MM.1S (cell line): ENCODE measurements around the gene SLC35E4.
A peak's percentile ranks its signal among the peaks of the same experiment; 100 is the strongest.

ENCODE experiments used
- DNase-seq: peaks from one replicate; pipeline ENCODE4 v3.0.0-alpha.2; 2015
- H2AFZ ChIP-seq: fragments of 300-600 bp; sonication (generic); 2 replicates; pipeline ENCODE4 v1.6.0; 2016; ENCODE audit warnings: antibody characterized with exemption, low read length
- H3F3A ChIP-seq: fragments of 300-600 bp; sonication (generic); 2 replicates; pipeline ENCODE4 v1.6.1; 2016; ENCODE audit warnings: mild to moderate bottlenecking, antibody characterized with exemption, low read length, moderate library complexity, mixed read lengths; ENCODE audit not compliant: insufficient read depth
- H3K27ac ChIP-seq: fragments of 300-600 bp; sonication (generic); 2 replicates; pipeline ENCODE4 v1.5.1; 2016; ENCODE audit warnings: mild to moderate bottlenecking, low read length
- H3K27me3 ChIP-seq: fragments of 300-600 bp; sonication (generic); replicated peaks from 2 replicates; pipeline ENCODE4 v1.6.0; 2016; ENCODE audit warnings: low read length; ENCODE audit not compliant: insufficient read depth
- H3K36me3 ChIP-seq: fragments of 300-600 bp; sonication (generic); replicated peaks from 2 replicates; pipeline ENCODE4 v1.6.1; 2016; ENCODE audit warnings: mild to moderate bottlenecking, low read length, mixed read lengths; ENCODE audit not compliant: insufficient read depth
- H3K4me1 ChIP-seq: fragments of 300-600 bp; sonication (generic); 2 replicates; pipeline ENCODE4 v1.6.1; 2016; ENCODE audit warnings: low read length, mixed read lengths
- H3K4me2 ChIP-seq: fragments of 300-600 bp; sonication (generic); 2 replicates; pipeline ENCODE4 v1.6.0; 2016; ENCODE audit warnings: low read depth, low read length
- H3K4me3 ChIP-seq: fragments of 300-600 bp; sonication (generic); 2 replicates; pipeline ENCODE4 v1.5.1; 2016; ENCODE audit warnings: low read length, mixed read lengths
- H3K79me2 ChIP-seq: fragments of 300-600 bp; sonication (generic); 2 replicates; pipeline ENCODE4 v1.6.1; 2016; ENCODE audit warnings: mixed run types, low read length, mixed read lengths
- H3K9ac ChIP-seq: fragments of 300-600 bp; sonication (generic); 2 replicates; pipeline ENCODE4 v1.6.1; 2016; ENCODE audit warnings: low read length, mixed read lengths
- H3K9me2 ChIP-seq: fragments of 300-600 bp; sonication (generic); replicated peaks from 2 replicates; pipeline ENCODE4 v1.6.1; 2016; ENCODE audit warnings: mild to moderate bottlenecking, low read length, mixed read lengths; ENCODE audit not compliant: insufficient read depth
- H3K9me3 ChIP-seq: fragments of 300-600 bp; sonication (generic); replicated peaks from 2 replicates; pipeline ENCODE4 v1.6.1; 2016; ENCODE audit warnings: mild to moderate bottlenecking, low read length, mixed read lengths; ENCODE audit not compliant: insufficient read depth
- H4K20me1 ChIP-seq: fragments of 300-600 bp; sonication (generic); 2 replicates; pipeline ENCODE4 v1.6.1; 2016; ENCODE audit warnings: mild to moderate bottlenecking, low read length, moderate library complexity, mixed read lengths; ENCODE audit not compliant: insufficient read depth
- CTCF ChIP-seq: fragments of 300-600 bp; sonication (generic); IDR thresholded peaks from 2 replicates; pipeline ENCODE4 v1.5.1; 2016; ENCODE audit warnings: antibody characterized with exemption, low read length, mixed read lengths
- EZH2 ChIP-seq: fragments of 300-600 bp; sonication (generic); optimal IDR thresholded peaks from 2 replicates; pipeline ENCODE3; 2017; ENCODE audit warnings: low read depth, mild to moderate bottlenecking, antibody characterized with exemption, low read length, mixed read lengths
- EZH2phosphoT487 ChIP-seq: fragments of 300-600 bp; sonication (generic); IDR thresholded peaks from 2 replicates; pipeline ENCODE4 v1.6.1; 2018; ENCODE audit warnings: antibody characterized with exemption, low read length

Gene SLC35E4

GRCh38 chr22:30689622-30690021 lies 54.0 kb downstream of the SLC35E4 start:
- H2AFZ ChIP-seq = no peak overlapping the region
- no peaks in the 10 kb centered on the region for H4K20me1 ChIP-seq
- no peak overlapping the region for H3K9ac ChIP-seq
- H3K9me2 ChIP-seq = no peaks in the 10 kb centered on the region
- no peaks in the 10 kb centered on the region for H3K27me3 ChIP-seq
- no peak overlapping the region for H3K27ac ChIP-seq
- no peak overlapping the region for H3K4me2 ChIP-seq
- no peak overlapping the region for H3K4me3 ChIP-seq
- H3F3A ChIP-seq = no peaks in the 10 kb centered on the region
- H3K36me3 ChIP-seq = no peaks in the 10 kb centered on the region
- no peaks in the 10 kb centered on the region for H3K4me1 ChIP-seq
- no peaks in the 10 kb centered on the region for H3K79me2 ChIP-seq
- DNase-seq = no peak
- TF ChIP-seq EZH2phosphoT487 (no peak), EZH2 (no peak), CTCF (no peak)
- no peaks in the 10 kb centered on the region for H3K9me3 ChIP-seq

- H3K9me2 ChIP-seq = no peaks in the 10 kb centered on the region
- no peak overlapping the region for H3K27ac ChIP-seq
- no peaks in the 10 kb centered on the region for H4K20me1 ChIP-seq
Observed at GRCh38 chr22:30691204-30691603, 55.6 kb downstream of the SLC35E4 start.

GRCh38 chr22:30694171-30694639 lies 58.6 kb downstream of the SLC35E4 start:
- Histone ChIP-seq H3K4me3 (peak overlapping the region; percentile 76), H3K27ac (peak overlapping the region; percentile 25; the same call in 1 of the 2 replicates), H3K27me3 (no peaks in the 10 kb centered on the region), H3K9ac (peak overlapping the region; percentile 49; the same call in 1 of the 2 replicates), H3K36me3 (no peaks in the 10 kb centered on the region), H3K9me2 (no peaks in the 10 kb centered on the region), H4K20me1 (no peaks in the 10 kb centered on the region), H3K79me2 (no peaks in the 10 kb centered on the region), H3F3A (no peaks in the 10 kb centered on the region), H3K4me2 (peak overlapping the region; percentile 73), H2AFZ (peak overlapping the region; percentile 40), H3K9me3 (no peaks in the 10 kb centered on the region), H3K4me1 (no peaks in the 10 kb centered on the region)
- no peak for TF ChIP-seq EZH2phosphoT487
- no peak for TF ChIP-seq EZH2
- TF ChIP-seq CTCF = no peak
- peak; percentile 58 for DNase-seq

More at GRCh38 chr22:30691204-30691603, 55.6 kb downstream of the SLC35E4 start:
- no peaks in the 10 kb centered on the region for H3F3A ChIP-seq
- H2AFZ ChIP-seq = no peak overlapping the region
- no peak for TF ChIP-seq EZH2
- no peak overlapping the region for H3K4me2 ChIP-seq
- H3K27me3 ChIP-seq = no peaks in the 10 kb centered on the region
- no peak overlapping the region for H3K4me3 ChIP-seq
- H3K9me3 ChIP-seq = no peaks in the 10 kb centered on the region
- H3K36me3 ChIP-seq = no peaks in the 10 kb centered on the region
- H3K9ac ChIP-seq = no peak overlapping the region
- no peaks in the 10 kb centered on the region for H3K4me1 ChIP-seq
- H3K79me2 ChIP-seq = no peaks in the 10 kb centered on the region
- no peak for DNase-seq

- peak within 1 kb of the TSS; percentile 73 for H3K4me2 ChIP-seq
- H3K27me3 ChIP-seq = no peaks in the 10 kb centered on the region
- TF ChIP-seq CTCF (no peak), EZH2phosphoT487 (no peak)
- no peaks in the 10 kb centered on the region for H3F3A ChIP-seq
- no peaks in the 10 kb centered on the region for H3K9me2 ChIP-seq
- no peaks in the 10 kb centered on the region for H3K9me3 ChIP-seq
- peak within 1 kb of the TSS; percentile 76 for H3K4me3 ChIP-seq
- H3K36me3 ChIP-seq = no peaks in the 10 kb centered on the region
- peak within 1 kb of the TSS; percentile 49; the same call in 1 of the 2 replicates for H3K9ac ChIP-seq
- peak; percentile 34 for DNase-seq
- peak within 1 kb of the TSS; percentile 85 for H2AFZ ChIP-seq
- no peaks in the 10 kb centered on the region for H3K79me2 ChIP-seq
- H3K4me1 ChIP-seq = no peaks in the 10 kb centered on the region
- H3K27ac ChIP-seq = peak within 1 kb of the TSS; percentile 25; the same call in 1 of the 2 replicates
- no peaks in the 10 kb centered on the region for H4K20me1 ChIP-seq
Observed at GRCh38 chr22:30694640-30695350, 59.2 kb downstream of the SLC35E4 start, which contains the start of gene OSBP2. Gene OSBP2 (plus strand): TSS chr22:30694874. CDS start chr22:30694910, 36 bp downstream.
